GM19372 (cell line): ENCODE measurements around the gene ESPN.
A peak's percentile ranks its signal among the peaks of the same experiment; 100 is the strongest.

ENCODE experiments used
- ATAC-seq: cut with Tn5 transposase; IDR thresholded peaks from one replicate; pipeline ENCODE4 v1.9.1; 2021; ENCODE audit warnings: mild to moderate bottlenecking, low read depth, moderate library complexity; ENCODE audit not compliant: unreplicated experiment

The ESPN gene

GRCh38 chr1:6401673-6402072, 22.9 kb upstream of the ESPN start:
- no peak for ATAC-seq

GRCh38 chr1:6408023-6408422, 16.6 kb upstream of the ESPN start:
- ATAC-seq = no peak

GRCh38 chr1:6409053-6409452, 15.5 kb upstream of the ESPN start:
- no peak for ATAC-seq

GRCh38 chr1:6409733-6410132, 14.8 kb upstream of the ESPN start:
- no peak for ATAC-seq

GRCh38 chr1:6410248-6410893, 14.2 kb upstream of the ESPN start:
- ATAC-seq = no peak

- ATAC-seq = no peak
Observed at GRCh38 chr1:6412896-6413295, 11.7 kb upstream of the ESPN start.

GRCh38 chr1:6414443-6414844, 10.1 kb upstream of the ESPN start:
- peak; percentile 80 for ATAC-seq

GRCh38 chr1:6414881-6415626, 9.5 kb upstream of the ESPN start:
- no peak for ATAC-seq

GRCh38 chr1:6416295-6416656, 8.3 kb upstream of the ESPN start:
- no peak for ATAC-seq

GRCh38 chr1:6416906-6417305, 7.7 kb upstream of the ESPN start:
- ATAC-seq = no peak

- no peak for ATAC-seq
Observed at GRCh38 chr1:6417961-6418667, 6.5 kb upstream of the ESPN start.

- no peak for ATAC-seq
Observed at GRCh38 chr1:6418668-6419396, 5.7 kb upstream of the ESPN start.

- no peak for ATAC-seq
Observed at GRCh38 chr1:6419397-6419803, 5.2 kb upstream of the ESPN start.

GRCh38 chr1:6419804-6420453, 4.6 kb upstream of the ESPN start, which contains the start of gene HES2:
Gene HES2, minus strand, starts transcription at chr1:6419919. Its CDS starts 99 bp downstream, at chr1:6419820.
- no peak for ATAC-seq

- no peak for ATAC-seq
Observed at GRCh38 chr1:6420454-6421042, 4.0 kb upstream of the ESPN start.

GRCh38 chr1:6421266-6421665, 3.3 kb upstream of the ESPN start:
- no peak for ATAC-seq

- ATAC-seq = no peak
Observed at GRCh38 chr1:6423321-6423999, 1.1 kb upstream of the ESPN start.

GRCh38 chr1:6424000-6424565, 493 bp upstream of the ESPN start:
- no peak for ATAC-seq

GRCh38 chr1:6425658-6426057, 1.1 kb downstream of the ESPN start:
- ATAC-seq = no peak
